HepG2 (cell line): Measurements from ENCODE around the gene CCDC142. TPM values are rescaled to one million over a fixed set of nuclear protein-coding genes. Genes with fewer than 3 reads are reported as not detected.

Experiments
- ATAC-seq: fragments of 200-7000 bp; cut with Tn5 transposase; 3 replicates; pipeline ENCODE4 v1.9.1; 2020; ENCODE audit warnings: mild to moderate bottlenecking, moderate library complexity
- BruUV-seq: library from RNA; stranded (reverse); fragments of 400-500 nt; replicated peaks from 2 replicates; lab custom pipeline; 2021; lab: Mats Ljungman, UMichigan
- CTCF ChIA-PET: fragments of 300-600 bp; formaldehyde crosslinking; extraction: SDS; loops from one replicate; lab custom pipeline; 2021; ENCODE audit warnings: low total read pairs, inconsistent platforms, low intra/inter-chr PET ratio; lab: Yijun Ruan, JAX
- POLR2A ChIA-PET: fragments of 350-600 bp; sonication (Branson Sonifier 250); formaldehyde crosslinking; loops from one replicate; lab custom pipeline; 2020; ENCODE audit warnings: antibody characterized with exemption, inconsistent platforms; lab: Yijun Ruan, JAX
- DNase-seq: peaks from one replicate; pipeline ENCODE4 v3.0.0-alpha.2; 2015; ENCODE audit warnings: low spot score
- FAIRE-seq: peaks from 3 replicates; lab custom pipeline; 2011; peaks lifted over from hg19 to GRCh38; lab: Jason Lieb, UNC
- H2AFZ ChIP-seq: one replicate; pipeline ENCODE4 v1.6.1; 2011; ENCODE audit warnings: low read length, inconsistent platforms
- H3K27ac ChIP-seq: fragments of 300-600 bp; 3 replicates; pipeline ENCODE4 v1.8.0; 2011; ENCODE audit warnings: mixed run types, mild to moderate bottlenecking, mixed read lengths, low read length, inconsistent platforms; ENCODE audit not compliant: insufficient read depth; ENCODE audit errors: extremely low read length
- H3K27me3 ChIP-seq, 2 experiments: fragments of 200-600 bp in 1 of 2; 2 replicates in 1 of 2; 3 replicates in 1 of 2; pipeline versions ENCODE4 v1.6.0 to v1.8.0; 2011; ENCODE audit warnings: low read length in 2 of 2, mild to moderate bottlenecking in 2 of 2, moderate library complexity in 2 of 2, inconsistent platforms in 1 of 2; ENCODE audit not compliant: insufficient read depth in 2 of 2, control insufficient read depth in 1 of 2
- H3K36me3 ChIP-seq, 2 experiments: fragments of 200-600 bp in 1 of 2; replicated peaks in 1 of 2; 2 replicates in 1 of 2; 3 replicates in 1 of 2; pipeline versions ENCODE4 v1.5.1 to v1.8.0; 2011; ENCODE audit warnings: low read length in 2 of 2, inconsistent platforms in 1 of 2; ENCODE audit not compliant: insufficient read depth in 2 of 2, control insufficient read depth in 1 of 2
- H3K4me1 ChIP-seq: 2 replicates; pipeline ENCODE4 v1.5.1; 2012; ENCODE audit warnings: low read length, inconsistent platforms; ENCODE audit not compliant: insufficient read depth
- H3K4me2 ChIP-seq: 2 replicates; pipeline ENCODE4 v1.6.0; 2011; ENCODE audit warnings: low read depth, low read length, inconsistent platforms
- H3K4me3 ChIP-seq, 3 experiments: fragments of 200-600 bp in 1 of 3; sonication (generic), shearing (Covaris generic) in 1 of 3; replicated peaks in 1 of 3; 2 replicates each; pipeline ENCODE4 v1.5.1; 2011 to 2016; ENCODE audit warnings: low read length in 3 of 3, inconsistent platforms in 2 of 3, low read depth in 2 of 3, mild to moderate bottlenecking in 2 of 3, control low read depth in 1 of 3, mixed read lengths in 1 of 3; ENCODE audit not compliant: insufficient read depth in 1 of 3
- H3K79me2 ChIP-seq: one replicate; pipeline ENCODE4 v1.6.1; 2011; ENCODE audit warnings: low read length, inconsistent platforms; ENCODE audit not compliant: insufficient read depth
- H3K9ac ChIP-seq: 2 replicates; pipeline ENCODE4 v1.6.0; 2011; ENCODE audit warnings: mild to moderate bottlenecking, low read depth, low read length, inconsistent platforms; ENCODE audit not compliant: insufficient read depth
- H3K9me3 ChIP-seq: 2 replicates; pipeline ENCODE4 v1.5.1; 2012; ENCODE audit warnings: mild to moderate bottlenecking, low read length
- H4K20me1 ChIP-seq: 2 replicates; pipeline ENCODE4 v1.6.0; 2011; ENCODE audit warnings: inconsistent platforms, mild to moderate bottlenecking, low read length, moderate library complexity; ENCODE audit not compliant: insufficient read depth
- CBX2 ChIP-seq, 2 experiments: fragments of 200-600 bp in 1 of 2; sonication (generic); formaldehyde crosslinking in 1 of 2; IDR thresholded peaks; 2 replicates each; pipeline versions ENCODE4 v1.7.0 to v1.8.1; 2018 to 2022; ENCODE audit warnings: low read depth in 2 of 2, low read length in 1 of 2, mild to moderate bottlenecking in 1 of 2, missing genetic modification reagents in 1 of 2
- GTF2F1 ChIP-seq: fragments of 150-350 bp; IDR thresholded peaks from 2 replicates; pipeline ENCODE4 v1.6.1; 2014; ENCODE audit warnings: low read length
- IRX3 ChIP-seq: sonication (generic); formaldehyde crosslinking; IDR thresholded peaks from 2 replicates; pipeline ENCODE4 v1.8.1; 2023; ENCODE audit warnings: mild to moderate bottlenecking, low read depth, missing genetic modification reagents, borderline replicate concordance
- RFX3 ChIP-seq: IDR thresholded peaks from 2 replicates; pipeline ENCODE4 v1.6.1; 2016; ENCODE audit warnings: missing biosample characterization, missing genetic modification reagents
- TEAD3 ChIP-seq: optimal IDR thresholded peaks from 2 replicates; pipeline ENCODE3; 2016; ENCODE audit warnings: borderline replicate concordance
- YY1 ChIP-seq: IDR thresholded peaks from 2 replicates; pipeline ENCODE4 v1.6.1; 2011; ENCODE audit warnings: low read length, low read depth, moderate library complexity, mild to moderate bottlenecking; ENCODE audit not compliant: insufficient read depth, insufficient replicate concordance
- ZNF441 ChIP-seq: sonication (generic); formaldehyde crosslinking; IDR thresholded peaks from 2 replicates; pipeline ENCODE4 v1.7.0; 2021; ENCODE audit warnings: missing genetic modification reagents, borderline replicate concordance
- ZNF563 ChIP-seq: sonication (generic); formaldehyde crosslinking; IDR thresholded peaks from 2 replicates; pipeline ENCODE4 v1.8.0; 2022; ENCODE audit warnings: mild to moderate bottlenecking, moderate library complexity, missing genetic modification reagents
- ZNF737 ChIP-seq: sonication (generic); formaldehyde crosslinking; IDR thresholded peaks from 2 replicates; pipeline ENCODE4 v1.5.0; 2020; ENCODE audit warnings: missing genetic modification reagents, mild to moderate bottlenecking, borderline replicate concordance
- WGBS: methylation state at CpG from one replicate; pipeline ENCODE4 v1.1.6; 2017; ENCODE audit warnings: low lambda C conversion rate; 5-methylcytosine and 5-hydroxymethylcytosine counted together
- in situ Hi-C: cut with HindIII; loops from 2 replicates; pipeline ENCODE4 v1.10.0; 2017; ENCODE audit warnings: low pct_unique_long_range_greater_than_20kb; ENCODE audit not compliant: extremely low pct_ligation_motif_present
- intact Hi-C: fragments of 100-400 bp; cut with micrococcal nuclease; formaldehyde crosslinking; loops from one replicate; pipeline ENCODE4 v1.10.0; 2022; ENCODE audit not compliant: unreplicated experiment
- polyA plus RNA-seq, 8 experiments: library from polyadenylated mRNA; depleted of rRNA in 3 of 8; stranded (reverse) in 7 of 8; unstranded in 1 of 8; fragments of >200 nt; fragmentation: Illumina TruSeq in 4 of 8; extraction: Trizol in 4 of 8; gene quantifications; 2 replicates each; pipeline versions ENCODE4 v1.2.1 to v1.2.3, GENCODE V29; 2011 to 2016; ENCODE audit warnings: low read depth in 4 of 8, missing spikeins in 1 of 8, mixed read lengths in 1 of 8; ENCODE audit not compliant: insufficient read depth in 1 of 8
- total RNA-seq, 5 experiments: library from RNA; depleted of rRNA; stranded (reverse); fragments of >200 nt; fragmentation: Illumina TruSeq; extraction: Trizol; gene quantifications; 2 replicates each; pipeline ENCODE4 v1.2.3, GENCODE V29; 2016; ENCODE audit warnings: low read depth in 1 of 5
- TF ChIP-seq, protein P1 (sequence below): sonication (generic); formaldehyde crosslinking; IDR thresholded peaks from 2 replicates; pipeline ENCODE4 v1.4.0; 2020; ENCODE audit warnings: missing genetic modification reagents, mild to moderate bottlenecking, borderline replicate concordance
- TF ChIP-seq, protein P2 (sequence below): sonication (generic); formaldehyde crosslinking; conservative IDR thresholded peaks from 2 replicates; pipeline ENCODE4 v1.4.0; 2020; ENCODE audit warnings: missing genetic modification reagents
- TF ChIP-seq, protein P3 (sequence below): sonication (generic); formaldehyde crosslinking; IDR thresholded peaks from 2 replicates; pipeline ENCODE4 v1.8.0; 2022; ENCODE audit warnings: mild to moderate bottlenecking, missing genetic modification reagents

CCDC142 gene
- total and polyA plus RNA-seq, 2 of the 13 experiments (the other 11 are each of a cell fraction or from before 2014, with no cell fraction given) = 14.7 to 30.4 TPM

DNA sequence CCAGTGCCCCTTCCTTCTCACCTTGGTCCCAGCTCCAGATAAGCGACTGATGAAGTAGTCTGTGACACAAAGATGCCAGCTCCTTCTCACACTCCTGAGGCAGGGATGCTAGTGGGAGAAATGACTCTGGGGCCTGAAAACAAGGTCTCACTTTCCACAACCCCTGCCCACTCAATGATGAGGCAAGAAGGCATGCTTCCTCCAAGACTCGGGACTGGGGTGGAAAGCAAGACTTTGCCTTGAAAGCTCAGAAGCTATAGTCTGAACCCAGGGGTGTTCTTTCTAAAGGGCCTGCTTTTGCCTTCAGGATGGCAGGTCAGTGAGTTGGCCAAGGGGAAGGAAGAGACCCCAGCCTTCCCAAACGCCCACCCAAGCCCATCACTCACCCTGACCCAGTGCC, 1.4 kb downstream of the CCDC142 start:
- peak overlapping the region; percentile 91 for H3K9ac ChIP-seq
- 21% methylated on average over 3 of the region's 3 CpGs for WGBS

More for the DNA sequence above, 1.4 kb downstream of the CCDC142 start:
- ATAC-seq (no peak), FAIRE-seq (no peak), DNase-seq (no peak)
- Histone ChIP-seq H3K4me2 (peak overlapping the region; percentile 78), H3K9me3 (no peaks in the 10 kb centered on the region), H3K4me3 (peak overlapping the region; percentile 82 to 87 (median 83)), H3K36me3 (peaks cover 2 to 11% of the 10 kb centered on the region in 2 experiments; a peak in 4 of 5 replicates), H2AFZ (no peak overlapping the region), H3K4me1 (peaks cover 71% of the 10 kb centered on the region), H3K27ac (peak overlapping the region; percentile 89), H3K27me3 (no peaks in the 10 kb centered on the region; a peak in 1 of 5 replicates), H3K79me2 (peaks cover 51% of the 10 kb centered on the region), H4K20me1 (no peaks in the 10 kb centered on the region)
- ChIA-PET POLR2A (interaction anchor here (0.7 to 20.6 kb wide), 18 partner anchors 8 to 51 kb away, joined by 3 to 795 read pairs (median 13); partner anchors contain the start of genes AUP1, DQX1, HTRA2 and INO80B), CTCF (no interaction called here)
- TF ChIP-seq, protein P1, sequence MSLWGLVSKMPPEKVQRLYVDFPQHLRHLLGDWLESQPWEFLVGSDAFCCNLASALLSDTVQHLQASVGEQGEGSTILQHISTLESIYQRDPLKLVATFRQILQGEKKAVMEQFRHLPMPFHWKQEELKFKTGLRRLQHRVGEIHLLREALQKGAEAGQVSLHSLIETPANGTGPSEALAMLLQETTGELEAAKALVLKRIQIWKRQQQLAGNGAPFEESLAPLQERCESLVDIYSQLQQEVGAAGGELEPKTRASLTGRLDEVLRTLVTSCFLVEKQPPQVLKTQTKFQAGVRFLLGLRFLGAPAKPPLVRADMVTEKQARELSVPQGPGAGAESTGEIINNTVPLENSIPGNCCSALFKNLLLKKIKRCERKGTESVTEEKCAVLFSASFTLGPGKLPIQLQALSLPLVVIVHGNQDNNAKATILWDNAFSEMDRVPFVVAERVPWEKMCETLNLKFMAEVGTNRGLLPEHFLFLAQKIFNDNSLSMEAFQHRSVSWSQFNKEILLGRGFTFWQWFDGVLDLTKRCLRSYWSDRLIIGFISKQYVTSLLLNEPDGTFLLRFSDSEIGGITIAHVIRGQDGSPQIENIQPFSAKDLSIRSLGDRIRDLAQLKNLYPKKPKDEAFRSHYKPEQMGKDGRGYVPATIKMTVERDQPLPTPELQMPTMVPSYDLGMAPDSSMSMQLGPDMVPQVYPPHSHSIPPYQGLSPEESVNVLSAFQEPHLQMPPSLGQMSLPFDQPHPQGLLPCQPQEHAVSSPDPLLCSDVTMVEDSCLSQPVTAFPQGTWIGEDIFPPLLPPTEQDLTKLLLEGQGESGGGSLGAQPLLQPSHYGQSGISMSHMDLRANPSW (CRISPR knock-in tag) = no peak
- no peak for TF ChIP-seq IRX3 (CRISPR knock-in tag)
- TF ChIP-seq ZNF563 (CRISPR knock-in tag) = peak; percentile 38; the same call in 1 of the 2 replicates
- no peak for TF ChIP-seq RFX3
- no peak for TF ChIP-seq YY1
- TF ChIP-seq ZNF737 (CRISPR knock-in tag) = 0 out of 2 replicates have a peak, but pooled peaks have one; percentile 66
- TF ChIP-seq TEAD3 (CRISPR knock-in tag) = peak; percentile 9
- no peak for TF ChIP-seq CBX2 (IDR thresholded peaks at IDR 0.05; ENCODE audit: low read depth, low read length)
- TF ChIP-seq CBX2 (CRISPR knock-in tag; IDR thresholded peaks at IDR 0.05; ENCODE audit: low read depth) = no peak
- no peak for TF ChIP-seq GTF2F1
- TF ChIP-seq, protein P2, sequence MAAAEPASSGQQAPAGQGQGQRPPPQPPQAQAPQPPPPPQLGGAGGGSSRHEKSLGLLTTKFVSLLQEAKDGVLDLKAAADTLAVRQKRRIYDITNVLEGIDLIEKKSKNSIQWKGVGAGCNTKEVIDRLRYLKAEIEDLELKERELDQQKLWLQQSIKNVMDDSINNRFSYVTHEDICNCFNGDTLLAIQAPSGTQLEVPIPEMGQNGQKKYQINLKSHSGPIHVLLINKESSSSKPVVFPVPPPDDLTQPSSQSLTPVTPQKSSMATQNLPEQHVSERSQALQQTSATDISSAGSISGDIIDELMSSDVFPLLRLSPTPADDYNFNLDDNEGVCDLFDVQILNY (CRISPR knock-in tag) = no peak
- TF ChIP-seq, protein P3, sequence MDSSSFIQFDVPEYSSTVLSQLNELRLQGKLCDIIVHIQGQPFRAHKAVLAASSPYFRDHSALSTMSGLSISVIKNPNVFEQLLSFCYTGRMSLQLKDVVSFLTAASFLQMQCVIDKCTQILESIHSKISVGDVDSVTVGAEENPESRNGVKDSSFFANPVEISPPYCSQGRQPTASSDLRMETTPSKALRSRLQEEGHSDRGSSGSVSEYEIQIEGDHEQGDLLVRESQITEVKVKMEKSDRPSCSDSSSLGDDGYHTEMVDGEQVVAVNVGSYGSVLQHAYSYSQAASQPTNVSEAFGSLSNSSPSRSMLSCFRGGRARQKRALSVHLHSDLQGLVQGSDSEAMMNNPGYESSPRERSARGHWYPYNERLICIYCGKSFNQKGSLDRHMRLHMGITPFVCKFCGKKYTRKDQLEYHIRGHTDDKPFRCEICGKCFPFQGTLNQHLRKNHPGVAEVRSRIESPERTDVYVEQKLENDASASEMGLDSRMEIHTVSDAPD (CRISPR knock-in tag) = no peak
- TF ChIP-seq ZNF441 (CRISPR knock-in tag) = no peak
- in situ Hi-C loops (loop anchor here (5.0 kb wide), 1 partner anchor 101 kb away; no protein-coding TSS in a partner anchor), intact Hi-C loops (no loop called here)
- BruUV-seq = no TSS peak
